Raji (cell line): Measurements from ENCODE around the gene ZP3.

Source experiments
- POLR2A ChIP-seq: IDR thresholded peaks from 2 replicates; pipeline ENCODE4 v1.6.1; 2011; ENCODE audit warnings: low read depth, low read length, control low read depth; ENCODE audit not compliant: insufficient read depth

Gene ZP3

GRCh38 chr7:76400248-76400647 lies 24.5 kb upstream of the ZP3 start:
- TF ChIP-seq POLR2A: no peak

DNA sequence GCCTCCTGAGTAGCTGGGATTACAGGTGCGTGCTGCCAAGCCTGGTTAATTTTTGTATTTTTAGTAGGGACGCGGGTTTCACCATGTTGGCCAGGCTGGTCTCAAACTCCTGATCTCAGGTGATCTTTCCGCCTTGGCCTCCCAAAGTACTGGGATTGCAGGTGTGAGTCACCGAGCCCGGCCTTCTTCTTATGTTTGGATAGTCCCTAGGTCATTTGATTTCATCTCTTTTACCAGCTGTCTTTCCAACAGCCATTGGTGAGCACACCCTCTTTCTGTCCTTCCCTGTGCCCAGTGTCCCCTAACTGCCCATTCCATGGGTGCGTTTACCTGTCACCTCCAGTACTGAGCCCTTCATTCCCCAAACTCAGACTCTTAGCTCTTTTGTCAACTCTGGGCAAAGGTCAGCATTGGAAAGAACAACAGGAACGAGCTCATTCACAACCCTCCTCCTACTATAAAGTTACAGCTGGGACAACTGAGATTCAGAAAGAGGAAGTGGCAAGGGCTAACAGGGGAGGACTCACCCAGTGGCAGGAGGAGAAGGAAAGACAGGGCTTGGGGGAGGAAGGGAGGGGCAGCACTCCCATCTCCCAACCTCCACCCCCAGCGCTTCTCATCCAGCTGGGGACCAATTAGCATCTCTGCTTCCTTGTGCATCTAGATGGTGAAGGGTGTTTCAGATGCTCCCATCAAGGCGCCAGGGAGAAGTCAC lies 20.8 kb upstream of the ZP3 start:
- TF ChIP-seq POLR2A: no peak

DNA sequence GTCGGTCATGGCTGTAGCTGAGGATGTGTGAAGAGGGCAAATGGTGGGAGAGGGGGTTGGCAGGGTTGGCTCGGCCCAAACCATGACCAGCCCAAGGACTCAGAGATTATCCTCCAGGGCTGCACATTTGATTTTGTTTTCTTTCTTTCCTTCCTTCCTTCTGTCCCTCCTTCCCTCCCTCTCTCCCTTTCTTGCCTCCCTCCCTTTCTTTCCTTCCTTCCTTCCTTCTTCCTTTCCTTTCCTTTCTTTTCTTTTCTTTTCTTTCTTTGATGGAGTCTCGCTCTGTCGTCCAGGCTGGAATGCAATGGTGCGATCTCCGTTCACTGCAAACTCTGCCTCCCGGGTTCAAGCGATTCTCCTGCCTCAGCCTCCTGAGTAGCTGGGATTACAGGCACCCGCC lies 19.0 kb upstream of the ZP3 start:
- no peak for TF ChIP-seq POLR2A

DNA sequence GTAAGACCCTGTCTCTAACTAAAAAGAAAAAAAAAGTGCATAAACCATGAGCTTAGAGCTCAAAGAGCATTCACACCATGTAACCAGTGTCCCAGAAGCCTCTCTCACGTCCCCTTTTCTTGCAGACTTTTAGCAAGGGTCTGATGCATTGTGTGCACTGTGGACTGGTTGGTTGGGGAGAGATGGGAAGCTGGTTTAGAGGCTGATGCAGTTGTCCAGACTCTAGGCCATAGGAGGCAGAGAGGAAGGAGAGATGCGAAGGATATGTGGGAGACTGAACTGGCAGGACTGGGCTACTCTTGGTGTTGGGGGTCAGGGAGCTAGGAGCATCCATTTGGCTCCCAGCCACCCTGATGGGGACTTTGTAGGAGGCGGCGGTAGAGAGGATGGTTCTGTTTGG lies 17.0 kb upstream of the ZP3 start:
- no peak for TF ChIP-seq POLR2A

- no peak for TF ChIP-seq POLR2A
Measured at GRCh38 chr7:76408121-76408560, 16.6 kb upstream of the ZP3 start.

- no peak for TF ChIP-seq POLR2A
Measured at GRCh38 chr7:76409537-76409936, 15.2 kb upstream of the ZP3 start, which contains the start of gene SSC4D. SSC4D (minus strand) TSS chr7:76409697; CDS start chr7:76404439, 5,258 bp downstream.

GRCh38 chr7:76411626-76412025 lies 13.1 kb upstream of the ZP3 start:
- no peak for TF ChIP-seq POLR2A

- TF ChIP-seq POLR2A: no peak
Measured at GRCh38 chr7:76412249-76412648, 12.5 kb upstream of the ZP3 start.

DNA sequence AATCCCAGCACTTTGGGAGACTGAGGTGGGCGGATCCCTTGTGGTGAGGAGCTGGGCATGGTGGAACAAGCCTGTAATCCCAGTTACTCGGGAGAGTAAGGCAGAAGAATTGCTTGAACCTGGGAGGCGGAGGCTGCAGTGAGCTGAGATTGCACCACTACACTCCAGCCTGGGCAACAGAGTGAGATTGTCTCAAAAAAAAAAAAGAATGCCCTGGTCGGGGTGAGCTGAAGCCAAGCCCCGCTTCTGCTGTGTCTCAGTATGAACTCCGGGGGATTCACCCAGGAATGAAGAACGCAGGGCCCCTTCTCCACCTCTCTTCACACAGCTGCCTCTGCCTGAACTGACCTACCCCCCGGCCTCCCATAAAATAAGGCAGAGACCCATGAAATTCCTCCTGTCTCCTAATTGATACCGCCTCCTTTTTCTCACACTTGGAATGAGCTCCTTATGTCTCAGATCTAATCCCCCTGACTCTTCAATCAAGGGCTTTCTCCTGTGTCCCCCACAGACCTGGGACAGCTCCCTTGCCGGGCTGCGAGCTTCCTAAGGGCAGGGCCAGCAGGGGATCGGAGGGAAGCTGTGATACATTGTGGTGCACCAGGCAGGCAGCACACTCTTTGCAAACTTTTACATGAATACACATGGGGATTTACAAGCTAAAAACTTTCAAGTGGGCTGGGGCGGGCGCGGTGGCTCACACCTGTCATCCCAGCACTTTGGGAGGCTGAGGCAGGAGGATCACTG lies 911 bp upstream of the ZP3 start:
- no peak for TF ChIP-seq POLR2A

DNA sequence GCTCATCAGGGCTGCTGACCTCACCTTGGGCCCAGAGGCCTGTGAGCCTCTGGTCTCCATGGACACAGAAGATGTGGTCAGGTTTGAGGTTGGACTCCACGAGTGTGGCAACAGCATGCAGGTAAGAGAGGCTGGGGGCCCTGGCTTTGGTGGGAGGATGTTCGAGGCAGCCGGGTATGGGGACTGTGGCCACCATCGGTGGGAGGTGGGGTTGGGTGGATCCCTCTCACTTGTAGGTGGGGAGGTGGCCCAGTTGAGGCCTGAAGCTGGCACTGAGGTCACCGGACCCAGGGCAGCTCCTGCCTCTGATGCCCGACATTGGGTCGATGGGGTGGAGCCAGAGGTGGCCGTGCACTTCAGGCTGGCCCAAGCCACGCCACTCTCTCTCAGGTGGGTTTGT lies 406 bp downstream of the ZP3 start:
- TF ChIP-seq POLR2A: no peak

DNA sequence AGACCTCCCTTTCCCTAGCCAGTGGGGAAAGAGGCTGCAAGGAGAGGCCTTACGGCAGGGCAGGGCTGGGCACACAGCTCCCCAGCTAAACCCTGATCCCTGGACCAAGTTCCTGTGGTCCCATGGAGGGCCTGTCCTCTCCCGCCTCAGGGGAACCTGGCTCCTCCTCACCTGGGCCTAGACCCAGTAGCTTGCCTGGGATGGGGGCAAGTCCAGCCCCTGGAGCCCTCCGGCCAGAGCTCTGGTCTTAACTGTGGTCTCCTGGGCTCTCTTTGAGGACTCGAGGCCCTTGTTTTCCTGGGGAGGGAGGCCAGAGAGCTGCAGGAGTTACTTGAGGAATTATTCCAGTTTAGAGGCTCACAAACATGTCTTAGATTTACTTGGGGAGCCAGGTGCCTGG lies 1.5 kb downstream of the ZP3 start:
- no peak for TF ChIP-seq POLR2A

GRCh38 chr7:76427635-76428034 lies 2.9 kb downstream of the ZP3 start:
- no peak for TF ChIP-seq POLR2A

DNA sequence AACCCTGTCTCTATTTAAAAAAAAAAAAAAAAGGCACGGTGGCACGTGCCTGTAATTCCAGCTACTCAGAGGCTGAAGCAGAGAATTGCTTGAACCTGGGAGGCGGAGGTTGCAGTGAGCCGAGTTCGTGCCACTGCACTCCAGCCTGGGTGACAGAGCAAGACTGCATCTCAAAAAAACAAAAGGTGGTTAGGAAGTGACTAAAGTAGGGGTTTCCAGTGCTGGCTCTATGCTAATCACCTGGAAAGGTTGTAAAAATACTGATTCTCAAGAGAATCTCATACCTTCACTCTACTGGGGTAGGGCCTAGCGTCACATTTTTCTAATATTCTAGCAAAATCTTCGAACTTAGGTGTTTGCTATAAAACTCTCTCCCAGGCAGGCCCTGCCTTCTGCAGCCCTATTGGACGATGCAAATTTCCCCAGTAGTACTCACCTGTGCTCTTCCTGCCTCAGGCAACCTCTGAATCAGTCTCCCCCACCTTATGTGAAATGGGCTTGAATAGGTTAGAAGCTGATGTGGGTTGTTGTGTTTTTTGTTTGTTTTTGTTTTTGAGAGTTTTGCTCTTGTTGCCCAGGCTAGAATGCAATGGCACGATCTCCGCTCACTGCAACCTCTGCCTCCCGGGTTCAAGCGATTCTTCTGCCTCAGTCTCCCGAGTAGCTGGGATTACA lies 3.5 kb downstream of the ZP3 start:
- no peak for TF ChIP-seq POLR2A

GRCh38 chr7:76428868-76429805 lies 4.4 kb downstream of the ZP3 start:
- no peak for TF ChIP-seq POLR2A

DNA sequence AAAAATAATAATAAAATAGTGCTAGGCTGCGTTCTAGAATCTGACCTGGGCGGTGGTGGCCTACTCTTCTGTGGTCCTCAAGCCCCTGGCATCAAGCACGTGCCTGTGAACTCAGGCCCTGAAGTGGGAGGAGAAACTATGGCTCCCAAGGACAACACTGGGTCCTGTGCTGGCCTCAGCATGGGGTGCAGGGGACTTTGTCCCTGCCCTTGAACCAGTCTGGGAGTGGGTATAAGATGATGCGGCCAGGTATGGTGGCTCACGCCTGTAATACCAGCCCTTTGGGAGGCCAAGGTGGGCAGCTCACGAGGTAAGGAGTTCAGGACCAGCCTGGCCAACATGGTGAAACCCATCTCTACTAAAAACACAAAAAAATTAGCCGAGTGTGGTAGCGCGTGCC lies 5.5 kb downstream of the ZP3 start:
- TF ChIP-seq POLR2A: no peak
